Progenitor cell of endocrine pancreas (in vitro differentiated cells): ENCODE results near the gene RERE. TPM values are rescaled to one million over a fixed set of nuclear protein-coding genes. Genes with fewer than 3 reads are reported as not detected.

ENCODE experiments used
- DNase-seq: peaks from one replicate; pipeline ENCODE4 v3.0.0; 2021; ENCODE audit warnings: low spot score; ENCODE audit not compliant: unreplicated experiment
- H3K27ac Mint-ChIP-seq: 2 replicates; pipeline ENCODE4 v1.8.0; 2021; ENCODE audit warnings: mild to moderate bottlenecking, moderate library complexity, mixed read lengths
- H3K27me3 Mint-ChIP-seq: 2 replicates; pipeline ENCODE4 v1.8.0; 2021; ENCODE audit warnings: mixed read lengths
- H3K36me3 Mint-ChIP-seq: 2 replicates; pipeline ENCODE4 v1.8.0; 2022; ENCODE audit warnings: mixed read lengths; ENCODE audit not compliant: insufficient read depth
- H3K4me1 Mint-ChIP-seq: 2 replicates; pipeline ENCODE4 v1.8.0; 2021; ENCODE audit warnings: low read depth, mixed read lengths
- H3K4me3 Mint-ChIP-seq: 2 replicates; pipeline ENCODE4 v1.8.0; 2021; ENCODE audit warnings: low read depth, mild to moderate bottlenecking, moderate library complexity, mixed read lengths
- H3K9me3 Mint-ChIP-seq: 2 replicates; pipeline ENCODE4 v1.8.0; 2021; ENCODE audit warnings: low read depth, mixed read lengths
- CTCF ChIP-seq: fragments of 200-600 bp; sonication (generic); IDR thresholded peaks from one replicate; pipeline ENCODE4 v1.5.0; 2021; ENCODE audit warnings: antibody characterized with exemption, mild to moderate bottlenecking; ENCODE audit not compliant: unreplicated experiment
- total RNA-seq: library from RNA; stranded (reverse); gene quantifications from 2 replicates; pipeline ENCODE4 v1.2.1, GENCODE V29; 2021

RERE gene
- total RNA-seq, 1 donor from 2014 or later, result 329 TPM

GRCh38 chr1:8649027-8649426 is 168.4 kb downstream of the RERE start:
- Mint-ChIP-seq H3K4me1 (peaks cover 59% of the 10 kb centered on the region), H3K36me3 (peaks cover 16% of the 10 kb centered on the region), H3K4me3 (no peak overlapping the region), H3K27me3 (no peaks in the 10 kb centered on the region), H3K9me3 (no peaks in the 10 kb centered on the region), H3K27ac (peak overlapping the region; percentile 84)
- DNase-seq, result no peak
- TF ChIP-seq CTCF, result no peak

- no peaks in the 10 kb centered on the region for H3K9me3 Mint-ChIP-seq
- H3K27me3 Mint-ChIP-seq, result no peaks in the 10 kb centered on the region
- no peak for TF ChIP-seq CTCF
- DNase-seq, result no peak
- peaks cover 16% of the 10 kb centered on the region for H3K36me3 Mint-ChIP-seq
- no peak overlapping the region for H3K4me3 Mint-ChIP-seq
- H3K4me1 Mint-ChIP-seq, result peaks cover 57% of the 10 kb centered on the region
- H3K27ac Mint-ChIP-seq, result peak overlapping the region; percentile 87
These were observed 170.4 kb downstream of the RERE start for GRCh38 chr1:8646996-8647395.

- peak overlapping the region; percentile 87 for H3K27ac Mint-ChIP-seq
- H3K4me1 Mint-ChIP-seq, result peaks cover 55% of the 10 kb centered on the region
- no peak for TF ChIP-seq CTCF
These were observed 171.3 kb downstream of the RERE start for GRCh38 chr1:8646189-8646588.

GRCh38 chr1:8643542-8644536 is 173.6 kb downstream of the RERE start:
- peak overlapping the region; percentile 68 for H3K27ac Mint-ChIP-seq
- no peak for DNase-seq
- H3K9me3 Mint-ChIP-seq, result no peaks in the 10 kb centered on the region
- TF ChIP-seq CTCF, result no peak
- peaks cover 14% of the 10 kb centered on the region for H3K36me3 Mint-ChIP-seq
- H3K4me3 Mint-ChIP-seq, result no peak overlapping the region
- H3K27me3 Mint-ChIP-seq, result no peaks in the 10 kb centered on the region
- peaks cover 57% of the 10 kb centered on the region for H3K4me1 Mint-ChIP-seq

More at GRCh38 chr1:8646189-8646588, 171.3 kb downstream of the RERE start:
- no peak overlapping the region for H3K4me3 Mint-ChIP-seq
- H3K9me3 Mint-ChIP-seq, result no peaks in the 10 kb centered on the region
- H3K36me3 Mint-ChIP-seq, result peaks cover 16% of the 10 kb centered on the region
- H3K27me3 Mint-ChIP-seq, result no peaks in the 10 kb centered on the region
- DNase-seq, result no peak

- DNase-seq, result no peak
- no peak overlapping the region for H3K27ac Mint-ChIP-seq
- H3K4me1 Mint-ChIP-seq, result peaks cover 42% of the 10 kb centered on the region
These were observed 175.3 kb downstream of the RERE start for GRCh38 chr1:8642114-8642513.

More at GRCh38 chr1:8642114-8642513, 175.3 kb downstream of the RERE start:
- H3K27me3 Mint-ChIP-seq, result no peaks in the 10 kb centered on the region
- no peak overlapping the region for H3K4me3 Mint-ChIP-seq
- TF ChIP-seq CTCF, result no peak
- H3K36me3 Mint-ChIP-seq, result peaks cover 17% of the 10 kb centered on the region
- H3K9me3 Mint-ChIP-seq, result no peaks in the 10 kb centered on the region
